ENCODE data around the gene AOX1. TPM values are rescaled to one million over a fixed set of nuclear protein-coding genes. Genes with fewer than 3 reads are reported as not detected.

AOX1 gene
- polyA plus RNA-seq, 2 of the 4 experiments (the other 2 are of a cell fraction), result 3.6 to 5.4 TPM

GRCh38 chr2:200620606-200621390 is 35.0 kb downstream of the AOX1 start:
- FAIRE-seq, result no peak
- Histone ChIP-seq H3K27ac (peak overlapping the region; percentile 7 to 40; a peak in 3 of 6 replicates), H3K4me1 (peaks cover 58% of the 10 kb centered on the region), H3K4me3 (no peak overlapping the region), H3K4me2 (no peak overlapping the region), H3K9me3 (no peaks in the 10 kb centered on the region)
- WGBS (ENCODE audit: missing lambda C conversion rate), result 92% methylated on average over 7 of the region's 7 CpGs
- POLR2A ChIA-PET, result no interaction called here
- CTCF ChIA-PET, result no interaction called here
- no peak for DNase-seq (ENCODE audit: low read depth in 1 of 2, low spot score in 1 of 2)
- no peak for ATAC-seq
- TF ChIP-seq JUN (IDR thresholded peaks at IDR 0.05) (no peak), FOXS1 (CRISPR knock-in tag; IDR thresholded peaks at IDR 0.05) (no peak), CTCF (IDR thresholded peaks at IDR 0.05) (no peak), CHD4 (IDR thresholded peaks at IDR 0.05; ENCODE audit: borderline replicate concordance) (no peak), KDM5A (IDR thresholded peaks at IDR 0.05) (no peak), REST (IDR thresholded peaks at IDR 0.05) (no peak), NPAS2 (CRISPR knock-in tag; IDR thresholded peaks at IDR 0.05; ENCODE audit: borderline replicate concordance) (no peak)

- 71% methylated on average over 1 of the region's 1 CpG for WGBS (ENCODE audit: missing lambda C conversion rate)
- Histone ChIP-seq H3K4me2 (no peak overlapping the region), H3K4me3 (no peak overlapping the region), H3K9me3 (no peaks in the 10 kb centered on the region), H3K4me1 (peaks cover 58% of the 10 kb centered on the region), H3K27ac (peak overlapping the region; percentile 27 to 70; a peak in 2 of 6 replicates)
- ChIA-PET CTCF (no interaction called here), POLR2A (no interaction called here)
- TF ChIP-seq NR3C1 (IDR thresholded peaks at IDR 0.05) (no peak), E2F6 (IDR thresholded peaks at IDR 0.05; ENCODE audit: borderline replicate concordance, low read depth) (no peak), ELK1 (IDR thresholded peaks at IDR 0.05; ENCODE audit: low read depth, low read length) (no peak), HOXA7 (CRISPR knock-in tag; IDR thresholded peaks at IDR 0.05) (no peak), CHD4 (IDR thresholded peaks at IDR 0.05; ENCODE audit: borderline replicate concordance) (no peak), USF2 (IDR thresholded peaks at IDR 0.05) (no peak)
- FAIRE-seq, result no peak
- no peak for ATAC-seq
- no peak for DNase-seq (ENCODE audit: low read depth in 1 of 2, low spot score in 1 of 2)
These were observed 36.3 kb downstream of the AOX1 start for GRCh38 chr2:200622106-200622505.

- no peak for FAIRE-seq
- H3K9me3 ChIP-seq, result no peaks in the 10 kb centered on the region
- no peak for ATAC-seq
- H3K4me3 ChIP-seq, result no peak overlapping the region
- H3K4me2 ChIP-seq, result peak overlapping the region; percentile 25; the same call in 2 of the 3 replicates
- H3K4me1 ChIP-seq, result peaks cover 60% of the 10 kb centered on the region
- peak overlapping the region; percentile 70 for H3K27ac ChIP-seq
- 89% methylated on average over 2 of the region's 2 CpGs for WGBS (ENCODE audit: missing lambda C conversion rate)
- CTCF ChIA-PET, result interaction anchor here (1.4 kb wide), 1 partner anchor 38 kb away, joined by 4 read pairs; the partner anchor contains the start of gene AOX1
- POLR2A ChIA-PET, result no interaction called here
- DNase-seq (ENCODE audit: low read depth in 1 of 2, low spot score in 1 of 2), result no peak
- TF ChIP-seq POLR2A (IDR thresholded peaks at IDR 0.05; ENCODE audit: low read length) (no peak), HDAC2 (IDR thresholded peaks at IDR 0.05) (no peak), EHF (CRISPR knock-in tag; IDR thresholded peaks at IDR 0.05) (no peak), GATA3 (IDR thresholded peaks at IDR 0.05; ENCODE audit: borderline replicate concordance) (no peak), CEBPB (IDR thresholded peaks at IDR 0.05) (no peak), JUNB (IDR thresholded peaks at IDR 0.05) (no peak), ATOH8 (CRISPR knock-in tag; IDR thresholded peaks at IDR 0.05; ENCODE audit: low read depth) (no peak), ZNF302 (CRISPR knock-in tag; IDR thresholded peaks at IDR 0.05) (no peak), NR3C1 (IDR thresholded peaks at IDR 0.05) (no peak), TFCP2L1 (CRISPR knock-in tag; IDR thresholded peaks at IDR 0.05) (no peak)
These were observed 38.2 kb downstream of the AOX1 start for GRCh38 chr2:200624026-200624425.
